ENCODE data around the gene CD44.
"Not testable (repeated sequence)": the region's sequence is repeated elsewhere in the genome, so short reads cannot be mapped to it uniquely, and the experiment has no call there.

CD44 gene

GRCh38 chr11:35138943-35139721, at the start of gene CD44:
CD44 (plus strand) TSS chr11:35139171; CDS start chr11:35139304, 133 bp downstream.
- DNase-seq (ENCODE audit: low spot score), result peak; percentile 78

GRCh38 chr11:35089666-35090065, 49.3 kb upstream of the CD44 start:
- DNase-seq (ENCODE audit: low spot score), result no peak

GRCh38 chr11:35090125-35090524, 48.8 kb upstream of the CD44 start:
- DNase-seq (ENCODE audit: low spot score), result no peak

GRCh38 chr11:35090991-35091390, 48.0 kb upstream of the CD44 start:
- not testable (repeated sequence) for DNase-seq (ENCODE audit: low spot score)

- no peak for DNase-seq (ENCODE audit: low spot score)
These were observed 42.2 kb upstream of the CD44 start for GRCh38 chr11:35096723-35097122.

GRCh38 chr11:35097814-35098455, 41.0 kb upstream of the CD44 start:
- no peak for DNase-seq (ENCODE audit: low spot score)

- DNase-seq (ENCODE audit: low spot score), result no peak
These were observed 40.1 kb upstream of the CD44 start for GRCh38 chr11:35098855-35099254.

GRCh38 chr11:35099278-35100012, 39.5 kb upstream of the CD44 start:
- DNase-seq (ENCODE audit: low spot score), result no peak

GRCh38 chr11:35100013-35100383, 39.0 kb upstream of the CD44 start:
- no peak for DNase-seq (ENCODE audit: low spot score)

- no peak for DNase-seq (ENCODE audit: low spot score)
These were observed 37.7 kb upstream of the CD44 start for GRCh38 chr11:35101223-35101622.

GRCh38 chr11:35102267-35102666, 36.7 kb upstream of the CD44 start:
- no peak for DNase-seq (ENCODE audit: low spot score)

- no peak for DNase-seq (ENCODE audit: low spot score)
These were observed 35.4 kb upstream of the CD44 start for GRCh38 chr11:35103366-35104208.

- peak; percentile 70 for DNase-seq (ENCODE audit: low spot score)
These were observed 34.3 kb upstream of the CD44 start for GRCh38 chr11:35104655-35105054.

GRCh38 chr11:35105319-35106079, 33.5 kb upstream of the CD44 start:
- peak; percentile 81 for DNase-seq (ENCODE audit: low spot score)

GRCh38 chr11:35106595-35106994, 32.4 kb upstream of the CD44 start:
- no peak for DNase-seq (ENCODE audit: low spot score)

- DNase-seq (ENCODE audit: low spot score), result no peak
These were observed 31.1 kb upstream of the CD44 start for GRCh38 chr11:35107861-35108260.

- DNase-seq (ENCODE audit: low spot score), result not testable (repeated sequence)
These were observed 30.6 kb upstream of the CD44 start for GRCh38 chr11:35108336-35108735.

- DNase-seq (ENCODE audit: low spot score), result no peak
These were observed 29.9 kb upstream of the CD44 start for GRCh38 chr11:35109041-35109440.

- no peak for DNase-seq (ENCODE audit: low spot score)
These were observed 29.1 kb upstream of the CD44 start for GRCh38 chr11:35109827-35110226.

- DNase-seq (ENCODE audit: low spot score), result no peak
These were observed 27.6 kb upstream of the CD44 start for GRCh38 chr11:35111161-35112055.

All from hematopoietic multipotent progenitor cell treated with erythropoietin and hydrocortisone succinate and interleukin-3 and kit ligand, for 15 days (in vitro differentiated cells).